ENCODE measurements around the gene WDR20.

The WDR20 gene

DNA sequence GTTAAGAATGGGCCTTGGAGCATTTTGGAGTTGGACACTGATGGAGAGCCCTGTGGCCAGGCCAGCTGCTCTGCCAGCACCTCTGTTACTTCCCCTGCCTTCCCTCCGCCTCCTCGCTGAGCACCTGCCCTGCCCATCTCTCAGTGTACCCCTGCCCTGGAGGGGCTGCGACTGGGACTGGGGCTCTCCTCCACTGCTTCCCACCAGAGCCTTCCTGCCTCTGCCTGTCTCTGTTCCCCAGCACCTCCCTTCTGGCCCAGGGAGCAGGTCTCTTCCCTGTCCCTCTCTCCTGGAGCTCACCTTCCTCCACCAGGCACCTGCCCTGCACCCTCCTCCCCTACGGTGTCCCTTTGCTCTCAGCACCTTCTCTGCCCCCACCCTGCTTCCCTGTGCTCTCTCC lies 62.1 kb downstream of the WDR20 start:
- FAIRE-seq, result no peak

DNA sequence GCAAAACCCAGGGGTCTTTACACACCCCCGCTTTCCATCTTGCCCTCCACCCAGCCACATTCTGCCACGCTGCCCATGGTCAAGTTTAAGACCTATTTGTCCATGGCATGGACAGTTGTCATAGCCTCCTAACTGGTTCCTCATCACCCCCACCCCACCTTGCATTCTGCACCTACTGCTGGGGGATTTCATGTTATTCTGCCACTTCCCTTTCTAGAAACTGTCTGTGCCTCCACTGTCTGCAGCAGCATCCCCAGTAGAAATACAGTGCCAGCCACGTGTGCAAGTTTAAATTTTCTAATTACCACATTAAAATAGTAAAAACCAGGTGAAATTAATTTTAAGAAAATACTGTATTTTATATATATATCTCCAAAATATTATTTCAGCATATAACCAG lies 63.2 kb downstream of the WDR20 start:
- FAIRE-seq, result no peak

DNA sequence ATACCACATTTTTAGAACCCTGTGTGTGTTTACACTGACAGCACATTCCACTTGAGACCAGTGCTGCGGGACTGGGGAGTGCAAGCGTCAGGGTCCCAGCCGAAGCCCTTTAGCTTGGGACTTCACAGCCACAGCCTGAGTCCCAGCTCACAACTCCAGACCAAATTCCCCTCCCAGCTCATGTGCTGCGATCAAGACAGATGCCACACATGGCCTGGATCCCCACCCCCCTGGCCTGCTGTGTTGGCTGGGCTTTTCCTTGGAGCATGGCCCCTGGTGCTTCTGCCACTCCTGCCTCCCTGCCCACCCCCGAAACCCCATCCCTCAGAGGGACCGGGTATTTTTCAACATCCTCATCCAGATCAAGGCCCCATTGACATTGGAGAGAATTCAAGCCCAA lies 63.7 kb downstream of the WDR20 start:
- FAIRE-seq, result no peak

DNA sequence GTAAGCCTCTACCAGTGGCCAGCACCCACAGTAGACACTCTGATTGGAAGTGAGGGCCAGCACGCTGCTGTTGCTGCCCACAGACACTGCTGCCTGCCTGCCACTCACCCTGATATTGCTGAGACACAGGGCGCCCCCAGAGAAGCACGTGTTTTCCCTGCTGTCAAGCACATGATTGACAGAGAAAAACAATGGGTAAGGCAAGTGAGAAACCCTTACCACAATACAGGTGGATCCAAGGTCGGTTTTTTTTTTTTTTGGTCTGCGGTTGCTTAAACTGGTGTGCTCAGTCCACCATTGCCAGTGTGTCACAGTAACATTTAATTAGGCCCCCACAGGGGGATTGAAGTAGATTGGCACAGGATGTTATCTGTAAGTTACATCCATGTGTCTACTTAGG lies 65.9 kb downstream of the WDR20 start:
- no peak for FAIRE-seq

DNA sequence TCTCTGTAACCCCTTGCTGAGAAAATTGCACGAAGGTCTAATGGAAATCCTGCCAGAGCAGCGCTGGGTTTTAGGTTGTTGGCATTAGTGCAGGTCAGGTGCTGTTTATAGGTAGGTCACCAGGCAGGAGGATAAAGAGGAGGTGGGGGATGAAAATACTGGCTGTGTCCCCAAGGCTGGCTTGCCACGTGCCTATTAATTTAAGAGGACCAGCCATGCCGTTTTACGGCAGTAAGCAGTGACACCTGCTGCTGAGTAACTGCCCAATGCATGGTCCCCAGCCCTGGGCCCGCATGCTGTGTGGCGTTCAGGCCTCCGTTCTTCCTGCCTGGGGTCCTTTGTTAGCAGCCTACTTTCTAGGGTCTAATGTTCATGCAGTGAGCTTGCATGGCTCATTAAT lies 67.2 kb downstream of the WDR20 start:
- FAIRE-seq, result no peak

DNA sequence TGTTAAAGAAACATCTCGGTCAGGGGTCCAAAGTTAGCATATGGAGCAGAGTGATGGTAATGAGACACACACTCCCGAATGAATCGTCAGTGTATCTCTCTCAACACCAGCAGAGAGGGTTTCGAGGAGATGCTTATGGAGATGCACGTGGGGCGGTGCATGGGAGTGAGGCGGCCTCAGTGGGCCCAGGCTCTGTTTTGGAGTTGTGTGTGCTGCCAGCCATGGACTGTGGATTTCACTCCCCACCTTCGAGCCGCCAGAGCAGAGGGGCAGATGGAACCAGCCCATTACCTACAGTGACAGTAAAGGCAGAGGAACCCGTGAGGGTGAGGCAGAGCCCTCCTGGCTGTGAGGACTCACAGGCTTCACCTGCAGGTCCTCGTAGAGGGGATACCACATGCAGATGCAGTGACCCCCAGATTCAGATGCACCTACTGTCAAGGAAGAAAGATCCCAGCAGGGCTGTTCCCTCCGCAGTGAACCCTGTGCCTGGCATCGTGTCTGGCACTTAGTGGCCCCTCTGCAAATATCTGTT lies 68.2 kb downstream of the WDR20 start:
- FAIRE-seq, result no peak

DNA sequence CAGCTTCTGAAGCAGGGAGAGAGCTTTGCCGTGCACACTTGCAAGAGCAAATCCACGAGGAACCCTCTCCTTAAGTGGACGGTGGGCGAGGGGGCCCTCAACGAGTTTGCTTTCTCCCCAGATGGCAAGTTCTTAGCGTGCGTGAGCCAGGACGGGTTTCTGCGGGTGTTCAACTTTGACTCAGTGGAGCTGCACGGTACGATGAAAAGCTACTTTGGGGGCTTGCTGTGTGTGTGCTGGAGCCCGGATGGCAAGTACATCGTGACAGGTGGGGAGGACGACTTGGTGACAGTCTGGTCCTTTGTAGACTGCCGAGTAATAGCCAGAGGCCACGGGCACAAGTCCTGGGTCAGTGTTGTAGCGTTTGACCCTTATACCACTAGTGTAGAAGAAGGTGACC lies 69.0 kb downstream of the WDR20 start:
- no peak for FAIRE-seq

DNA sequence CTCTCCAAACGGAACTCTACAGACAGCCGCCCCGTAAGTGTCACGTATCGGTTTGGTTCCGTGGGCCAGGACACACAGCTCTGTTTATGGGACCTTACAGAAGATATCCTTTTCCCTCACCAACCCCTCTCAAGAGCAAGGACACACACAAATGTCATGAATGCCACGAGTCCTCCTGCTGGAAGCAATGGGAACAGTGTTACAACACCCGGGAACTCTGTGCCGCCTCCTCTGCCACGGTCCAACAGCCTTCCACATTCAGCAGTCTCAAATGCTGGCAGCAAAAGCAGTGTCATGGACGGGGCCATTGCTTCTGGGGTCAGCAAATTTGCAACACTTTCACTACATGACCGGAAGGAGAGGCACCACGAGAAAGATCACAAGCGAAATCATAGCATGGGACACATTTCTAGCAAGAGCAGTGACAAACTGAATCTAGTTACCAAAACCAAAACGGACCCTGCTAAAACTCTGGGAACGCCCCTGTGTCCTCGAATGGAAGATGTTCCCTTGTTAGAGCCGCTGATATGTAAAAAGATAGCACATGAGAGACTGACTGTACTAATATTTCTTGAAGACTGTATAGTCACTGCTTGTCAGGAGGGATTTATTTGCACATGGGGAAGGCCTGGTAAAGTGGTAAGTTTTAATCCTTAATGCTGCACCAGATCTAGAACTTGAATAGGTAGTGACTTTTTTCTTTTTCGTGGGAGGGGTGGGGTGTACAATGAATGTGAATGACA lies 69.7 kb downstream of the WDR20 start:
- FAIRE-seq, result peak; percentile 33

DNA sequence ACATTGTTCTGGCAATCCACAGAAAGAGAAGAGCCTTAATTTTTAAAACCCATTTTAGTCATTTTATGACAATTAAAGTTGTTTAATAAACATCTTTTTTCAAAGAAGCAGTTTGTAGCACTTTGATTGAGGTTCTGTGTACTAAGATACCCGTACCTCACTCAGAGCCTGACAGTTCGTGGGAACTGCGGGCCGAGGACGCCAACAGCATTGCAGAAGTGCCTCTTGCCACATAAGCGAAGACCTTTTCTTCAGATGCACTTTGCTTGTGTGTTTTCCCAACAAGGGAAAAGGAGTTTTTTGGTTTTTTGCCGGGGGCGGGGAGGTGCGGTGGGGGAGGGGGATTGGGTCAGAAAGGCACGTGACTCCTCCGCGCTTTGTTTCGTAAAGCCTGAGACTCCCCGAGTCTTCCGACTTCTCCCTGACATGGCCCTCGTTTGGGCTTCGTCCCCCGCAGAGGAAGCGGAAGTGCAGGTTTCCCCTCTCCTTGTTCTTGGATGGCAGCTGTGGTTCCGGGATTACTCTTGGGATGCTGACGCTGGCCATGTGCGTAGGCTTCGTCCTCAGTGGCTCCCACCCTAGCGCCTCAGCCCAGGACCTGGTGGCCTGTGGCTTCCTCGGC lies 70.8 kb downstream of the WDR20 start:
- no peak for FAIRE-seq

DNA sequence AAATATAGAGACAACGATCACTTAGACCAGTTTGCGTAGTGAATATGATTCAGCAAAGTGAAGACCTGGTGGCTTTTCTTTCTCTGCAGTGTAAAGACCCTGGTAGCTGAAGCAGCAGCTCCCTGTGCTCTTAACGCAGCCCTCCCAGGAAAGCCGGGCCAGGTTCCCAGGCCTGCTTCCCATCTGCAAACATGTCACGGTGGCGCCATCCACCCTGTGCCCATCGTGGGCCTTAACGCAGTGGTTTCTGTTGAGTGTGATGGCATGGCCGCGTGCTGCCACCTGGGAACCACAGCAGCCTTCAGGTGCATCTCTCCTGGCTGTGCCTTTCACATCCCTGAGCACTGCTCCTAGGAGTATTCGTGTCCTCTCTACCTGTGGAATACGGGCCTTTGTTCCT lies 71.5 kb downstream of the WDR20 start:
- FAIRE-seq, result no peak

DNA sequence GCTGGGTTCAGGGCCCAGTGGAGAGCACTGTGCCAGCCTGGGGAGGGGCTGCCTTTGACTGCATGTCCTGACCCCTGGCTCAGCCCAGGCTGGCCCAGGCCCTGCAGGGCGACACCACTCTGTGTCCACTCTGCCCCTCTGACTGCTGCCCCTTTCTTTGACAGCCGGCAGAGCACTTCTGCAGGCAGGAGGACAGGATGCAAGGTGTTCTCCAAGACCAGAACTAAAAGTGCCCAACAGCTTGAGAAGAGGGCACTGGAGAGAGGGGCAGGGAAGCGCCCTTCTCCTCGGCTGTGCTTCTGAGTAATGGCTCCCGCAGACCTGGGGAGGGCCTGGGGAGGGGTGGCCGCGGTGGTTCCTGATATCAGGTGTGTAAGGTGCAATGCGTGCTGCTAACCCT lies 72.7 kb downstream of the WDR20 start:
- no peak for FAIRE-seq

DNA sequence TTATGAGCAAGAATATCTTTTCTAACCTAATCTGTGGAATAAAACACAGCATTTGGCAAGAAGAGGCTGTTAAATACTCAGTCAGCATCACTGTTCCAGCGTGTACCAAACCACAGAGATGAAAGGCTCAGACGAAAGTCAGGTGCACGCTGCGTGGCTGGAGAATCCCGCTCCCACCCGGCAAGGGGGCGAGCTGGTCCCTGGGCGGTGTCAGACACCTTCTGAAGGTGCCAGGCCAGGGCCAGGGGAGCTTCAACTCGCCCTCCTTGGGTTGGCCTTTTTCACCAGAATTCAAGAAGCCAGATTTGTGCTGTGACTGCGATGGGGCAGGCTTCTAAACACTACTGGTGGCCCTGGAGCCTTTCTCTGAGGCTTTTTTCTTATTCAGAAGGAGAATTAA lies 73.1 kb downstream of the WDR20 start:
- no peak for FAIRE-seq

DNA sequence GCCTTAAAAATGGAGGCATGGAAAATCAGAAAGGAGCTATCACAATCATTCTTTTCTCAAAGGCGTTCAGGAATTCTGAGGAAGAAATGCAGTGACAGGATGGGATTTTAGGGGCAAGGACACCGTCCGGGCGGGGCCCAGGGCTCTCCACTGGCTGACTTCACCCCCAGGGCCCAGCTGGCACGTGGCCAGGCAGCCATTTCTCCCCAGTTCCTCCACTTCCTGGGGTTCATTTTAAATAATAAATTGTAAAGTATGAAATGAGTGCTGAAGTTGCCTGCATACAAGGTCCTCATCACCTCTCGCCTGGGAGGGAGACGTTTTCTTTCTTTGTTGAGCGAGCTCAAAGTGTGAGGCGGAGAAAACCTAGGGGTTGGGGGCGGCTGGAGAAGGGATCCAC lies 73.8 kb downstream of the WDR20 start:
- FAIRE-seq, result no peak

DNA sequence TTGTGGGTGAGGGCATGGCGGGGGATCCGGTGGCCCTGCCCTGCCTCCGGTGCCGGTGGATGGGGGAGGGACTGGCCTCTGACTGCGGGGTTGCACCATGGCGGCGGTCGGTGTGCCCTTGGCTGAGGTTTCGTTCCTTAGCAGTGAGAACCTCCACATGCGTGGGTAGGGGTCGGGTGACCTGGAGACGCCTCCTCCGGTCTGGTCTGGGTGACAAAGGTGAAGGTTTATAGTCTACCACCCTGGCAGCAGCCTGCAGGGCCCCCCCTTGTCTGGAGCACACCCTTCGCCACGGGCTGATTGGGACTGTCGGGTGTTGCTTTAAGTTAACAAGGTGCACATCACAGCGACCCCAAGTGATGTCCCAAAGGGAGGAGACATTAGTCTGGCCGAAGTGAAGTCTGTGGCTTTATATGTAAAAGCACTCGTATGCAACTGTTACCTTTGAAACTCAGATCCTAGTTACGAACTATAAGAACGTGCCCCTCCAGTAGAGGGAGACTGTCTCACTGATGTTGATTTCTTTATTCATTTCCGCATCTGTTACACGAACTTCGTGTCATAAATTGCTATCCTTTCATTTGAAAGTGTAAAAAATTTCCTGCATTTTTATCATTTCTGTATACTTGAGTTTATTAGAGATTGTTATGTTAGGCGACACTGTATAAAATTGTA lies 74.4 kb downstream of the WDR20 start:
- FAIRE-seq, result no peak

DNA sequence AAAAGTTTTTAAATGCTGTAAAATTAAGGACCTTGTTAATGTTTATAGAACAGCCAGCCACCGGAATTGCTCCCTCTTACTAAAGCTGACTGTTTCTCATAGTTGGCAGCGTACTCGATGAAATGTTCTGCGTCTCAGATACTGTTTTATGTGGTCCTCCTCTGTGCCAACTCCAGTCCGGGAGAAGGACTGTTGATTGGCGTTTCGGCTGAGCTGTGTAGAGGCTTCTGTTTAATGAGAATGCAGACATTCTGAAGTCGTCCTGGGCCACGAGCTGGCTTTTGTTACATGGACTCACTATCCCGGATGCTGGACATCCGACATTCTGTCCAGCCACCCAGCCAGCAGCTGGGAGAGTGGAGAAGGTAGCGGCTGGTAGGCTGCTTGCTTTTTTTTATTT lies 75.4 kb downstream of the WDR20 start:
- no peak for FAIRE-seq

DNA sequence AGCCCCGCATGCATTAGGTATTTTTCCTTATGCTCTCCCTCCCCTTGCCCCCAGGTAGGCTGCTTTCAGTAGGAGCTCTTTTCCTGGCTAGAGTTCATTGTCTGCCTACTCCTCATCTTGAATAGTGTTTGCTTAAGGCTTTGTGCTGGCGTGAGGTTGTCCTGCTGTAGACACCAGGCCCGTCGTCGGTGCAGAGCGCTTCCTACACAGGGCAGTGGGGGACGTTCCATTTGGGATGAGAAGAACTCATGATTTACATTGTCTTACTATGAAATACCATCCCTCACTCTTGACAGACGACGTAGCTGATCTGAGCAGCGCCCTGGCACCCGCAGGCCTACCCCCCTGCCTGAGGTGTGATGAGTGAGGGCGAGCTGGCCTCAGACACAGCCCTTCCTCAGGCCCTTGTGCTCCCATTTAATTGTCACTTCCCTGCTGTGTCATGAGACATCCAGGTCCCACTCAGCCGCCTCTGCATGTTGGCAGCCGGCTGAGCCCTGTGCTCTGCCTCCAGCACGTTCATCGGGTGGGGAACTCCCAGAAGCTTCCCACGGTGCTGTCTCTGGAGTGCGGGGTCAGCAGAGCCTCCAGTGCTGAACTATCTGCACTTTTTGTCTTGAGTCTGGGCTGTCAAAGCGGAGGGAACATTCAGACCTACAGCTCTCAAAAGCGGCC lies 76.0 kb downstream of the WDR20 start:
- no peak for FAIRE-seq

DNA sequence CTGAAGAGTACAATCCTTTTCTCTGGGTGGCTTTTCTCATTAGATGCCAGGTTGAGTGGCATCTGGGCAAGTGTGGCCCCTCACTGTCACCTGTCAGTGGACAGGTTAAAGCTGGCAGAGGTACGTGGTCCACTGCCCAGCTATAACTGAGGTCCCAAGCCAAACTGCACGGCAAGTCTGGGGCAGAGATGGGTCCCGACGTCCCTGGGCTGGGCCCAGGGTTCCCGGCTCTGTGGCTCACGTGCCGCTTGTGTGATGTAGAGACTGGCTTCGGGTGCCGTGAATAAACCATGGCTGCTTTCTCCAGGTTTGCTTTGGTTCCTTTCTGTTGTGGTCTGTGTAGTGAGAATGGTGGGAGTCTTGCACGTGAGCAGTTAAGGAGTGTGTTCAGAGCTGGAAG lies 77.7 kb downstream of the WDR20 start:
- FAIRE-seq, result no peak

DNA sequence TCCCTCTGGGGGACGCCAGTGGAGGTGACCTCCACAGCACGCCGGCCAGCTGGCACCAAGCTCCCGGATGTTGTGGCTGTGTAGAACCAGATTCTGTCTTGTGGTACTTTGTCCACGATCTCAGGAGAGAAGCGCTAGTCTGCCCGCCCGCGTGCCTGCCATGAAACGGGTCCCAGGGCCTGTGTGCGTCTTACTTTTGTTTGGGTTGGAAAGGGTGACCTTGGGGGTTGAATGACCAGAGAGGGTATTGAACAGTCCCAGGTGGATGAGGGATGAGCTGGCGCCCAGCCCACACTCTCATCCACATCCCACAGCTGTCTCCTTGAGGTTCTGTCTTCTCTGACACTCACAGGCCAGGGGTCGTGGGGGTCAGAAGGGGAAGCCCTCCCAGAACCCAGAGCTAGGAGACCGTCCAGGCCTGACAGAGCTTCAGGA lies 78.3 kb downstream of the WDR20 start:
- no peak for FAIRE-seq

DNA sequence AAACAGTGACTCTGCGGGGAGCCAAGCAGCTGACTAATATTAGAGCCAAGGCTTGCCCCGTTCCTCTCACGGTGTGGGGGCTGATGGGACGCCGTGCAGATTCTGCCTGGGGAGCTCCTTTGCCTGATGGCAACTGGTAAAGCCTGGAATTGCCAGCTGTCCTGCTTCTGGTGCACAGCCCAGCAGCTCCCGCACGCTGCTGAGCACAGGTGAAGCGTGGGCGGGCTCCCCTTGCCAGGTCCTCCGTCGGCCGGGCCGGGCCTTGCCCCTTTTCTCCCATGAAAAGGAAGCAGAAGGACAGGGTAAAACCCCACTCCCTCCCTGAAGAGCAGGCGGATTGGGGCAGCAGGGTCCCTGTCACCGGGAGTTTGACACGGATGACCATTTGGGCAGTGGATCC lies 79.0 kb downstream of the WDR20 start:
- no peak for FAIRE-seq

DNA sequence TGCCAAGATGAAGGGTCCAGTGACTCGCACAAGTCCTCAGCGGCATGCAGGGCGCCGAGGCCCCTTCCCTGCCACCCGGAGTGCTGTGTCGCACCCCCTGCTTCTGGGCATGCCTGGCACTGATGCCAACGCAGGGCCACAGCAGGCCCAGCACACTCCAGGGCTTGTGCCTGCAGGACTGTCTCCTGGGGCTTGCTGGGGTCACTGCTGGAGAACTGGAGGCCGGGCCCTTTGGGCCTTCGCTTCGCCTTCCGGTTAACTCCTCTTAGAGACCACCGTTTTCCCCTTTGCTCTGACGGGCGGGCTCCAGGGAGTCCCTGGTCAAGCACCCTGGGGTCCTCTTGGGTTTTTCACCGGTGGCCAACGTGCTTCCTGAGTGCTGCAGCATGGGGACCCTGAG lies 79.6 kb downstream of the WDR20 start:
- FAIRE-seq, result no peak

DNA sequence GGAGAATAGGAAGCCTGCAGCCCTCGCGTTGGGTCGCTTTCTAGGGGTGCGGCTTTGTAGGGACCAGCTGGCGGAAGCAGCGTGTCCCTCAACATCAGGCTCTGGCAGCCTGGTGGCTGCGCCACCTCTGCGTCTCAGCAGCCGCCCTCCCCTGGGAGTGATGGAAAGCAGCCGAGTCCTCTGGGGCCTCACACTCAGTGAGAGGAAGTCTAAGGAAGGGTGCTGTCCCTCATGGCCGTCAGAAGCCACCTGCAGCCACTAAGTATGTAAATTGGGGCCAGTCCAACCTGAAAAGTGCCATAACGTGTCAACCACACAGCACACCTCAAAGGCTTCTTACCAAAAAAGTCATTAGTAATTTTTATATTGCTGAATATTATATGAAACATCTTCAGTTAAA lies 80.3 kb downstream of the WDR20 start:
- no peak for FAIRE-seq

DNA sequence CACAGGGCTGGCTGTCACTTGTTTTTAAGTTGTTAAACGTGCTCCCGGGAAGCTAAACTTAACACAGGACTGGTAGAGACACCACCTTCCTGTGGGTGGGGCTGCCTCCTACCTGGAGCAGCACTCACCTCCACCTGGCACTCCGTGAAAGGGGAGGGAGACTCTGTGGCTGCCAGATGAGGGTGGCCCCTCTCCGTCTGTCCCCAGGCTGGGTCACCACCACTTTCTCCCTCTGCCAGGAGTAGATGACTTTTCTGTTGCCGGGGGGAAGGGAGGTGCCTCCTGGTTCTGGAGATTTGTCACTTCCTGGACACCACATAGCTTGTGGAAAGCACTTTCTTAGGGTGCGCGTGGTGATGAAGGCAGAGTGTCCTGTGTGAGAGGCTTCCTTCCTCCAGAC lies 81.3 kb downstream of the WDR20 start:
- no peak for FAIRE-seq

DNA sequence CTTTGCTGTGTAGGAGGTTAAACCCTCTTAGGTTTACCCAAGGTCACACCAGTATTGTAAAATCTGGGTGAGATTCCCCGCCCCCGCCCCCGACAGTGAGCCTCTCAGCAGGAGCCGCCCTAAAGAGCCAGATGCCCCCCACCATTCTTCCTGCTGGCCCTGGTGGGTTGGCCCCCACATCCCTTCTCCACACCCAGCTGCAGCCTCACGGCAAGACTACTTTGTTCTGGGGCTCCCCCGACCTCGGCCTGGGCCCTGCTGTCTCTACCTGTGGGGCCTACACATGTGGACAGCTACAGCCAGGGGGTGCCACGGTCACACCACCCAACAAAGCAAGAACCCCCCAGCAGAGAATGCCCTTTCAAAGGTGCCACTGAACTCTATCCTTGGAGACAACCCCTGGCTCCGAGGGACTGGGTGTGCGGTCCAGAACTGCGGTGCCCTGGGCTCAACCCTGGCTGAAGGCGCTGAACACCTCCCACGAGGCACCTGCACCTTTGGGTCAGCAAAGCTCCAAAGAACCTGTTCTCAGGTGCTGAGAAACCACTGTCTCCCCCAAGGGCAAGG lies 82.4 kb downstream of the WDR20 start:
- FAIRE-seq, result no peak

Data from G401.6 (cell line).